WI38 (cell line): Measurements from ENCODE around the gene OR2V2.
A peak's percentile ranks its signal among the peaks of the same experiment; 100 is the strongest.

Source experiments
- H3K4me3 ChIP-seq: 2 replicates; pipeline ENCODE4 v1.5.1; 2011; ENCODE audit warnings: low read depth, mild to moderate bottlenecking, control low read depth, low read length
- CTCF ChIP-seq: IDR thresholded peaks from 2 replicates; pipeline ENCODE4 v1.5.1; 2012; ENCODE audit warnings: low read depth, mild to moderate bottlenecking, control low read depth, low read length

OR2V2 gene

GRCh38 chr5:181189363-181189961 is 42.1 kb downstream of the OR2V2 start:
- TF ChIP-seq CTCF: no peak

GRCh38 chr5:181189962-181190710 is 42.8 kb downstream of the OR2V2 start:
- peak overlapping the region; percentile 82 for H3K4me3 ChIP-seq
- TF ChIP-seq CTCF: no peak

More at GRCh38 chr5:181189363-181189961, 42.1 kb downstream of the OR2V2 start:
- peak overlapping the region; percentile 82 for H3K4me3 ChIP-seq

- H3K4me3 ChIP-seq: peak overlapping the region; percentile 82
- no peak for TF ChIP-seq CTCF
Measured at GRCh38 chr5:181190711-181191525, 43.5 kb downstream of the OR2V2 start.

- no peak for TF ChIP-seq CTCF
- H3K4me3 ChIP-seq: peak overlapping the region; percentile 82
Measured at GRCh38 chr5:181191526-181192336, 44.3 kb downstream of the OR2V2 start.

GRCh38 chr5:181192337-181193046 is 45.1 kb downstream of the OR2V2 start:
- peak overlapping the region; percentile 72 for H3K4me3 ChIP-seq
- TF ChIP-seq CTCF: no peak

- no peak for TF ChIP-seq CTCF
- no peak overlapping the region for H3K4me3 ChIP-seq
Measured at GRCh38 chr5:181193656-181194055, 46.3 kb downstream of the OR2V2 start.
